GM21723 (cell line): Measurements from ENCODE around the gene HS1BP3.

Experiments
- ATAC-seq: cut with Tn5 transposase; IDR thresholded peaks from one replicate; pipeline ENCODE4 v1.9.1; 2021; ENCODE audit warnings: mild to moderate bottlenecking, moderate library complexity; ENCODE audit not compliant: unreplicated experiment

Gene HS1BP3

DNA sequence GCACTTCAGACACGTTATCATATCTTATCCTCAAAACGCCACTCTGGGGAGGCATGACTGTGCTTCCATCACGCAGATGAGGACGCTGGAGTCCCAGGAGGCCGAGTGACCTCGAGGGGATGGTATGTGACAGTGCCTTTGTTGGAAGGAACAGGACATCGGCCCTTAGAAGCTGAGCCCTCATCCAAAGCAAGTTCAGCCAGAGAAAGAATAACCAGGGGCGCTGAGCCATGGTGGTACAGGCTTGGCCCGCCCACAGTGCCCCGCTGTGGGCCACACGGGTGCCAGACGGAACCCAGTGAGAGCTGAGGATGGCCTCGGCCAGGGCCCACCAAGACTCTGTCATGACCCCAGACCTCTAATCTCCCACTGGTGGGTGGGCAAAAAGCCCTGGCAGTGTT lies 31.3 kb downstream of the HS1BP3 start:
- no peak for ATAC-seq

DNA sequence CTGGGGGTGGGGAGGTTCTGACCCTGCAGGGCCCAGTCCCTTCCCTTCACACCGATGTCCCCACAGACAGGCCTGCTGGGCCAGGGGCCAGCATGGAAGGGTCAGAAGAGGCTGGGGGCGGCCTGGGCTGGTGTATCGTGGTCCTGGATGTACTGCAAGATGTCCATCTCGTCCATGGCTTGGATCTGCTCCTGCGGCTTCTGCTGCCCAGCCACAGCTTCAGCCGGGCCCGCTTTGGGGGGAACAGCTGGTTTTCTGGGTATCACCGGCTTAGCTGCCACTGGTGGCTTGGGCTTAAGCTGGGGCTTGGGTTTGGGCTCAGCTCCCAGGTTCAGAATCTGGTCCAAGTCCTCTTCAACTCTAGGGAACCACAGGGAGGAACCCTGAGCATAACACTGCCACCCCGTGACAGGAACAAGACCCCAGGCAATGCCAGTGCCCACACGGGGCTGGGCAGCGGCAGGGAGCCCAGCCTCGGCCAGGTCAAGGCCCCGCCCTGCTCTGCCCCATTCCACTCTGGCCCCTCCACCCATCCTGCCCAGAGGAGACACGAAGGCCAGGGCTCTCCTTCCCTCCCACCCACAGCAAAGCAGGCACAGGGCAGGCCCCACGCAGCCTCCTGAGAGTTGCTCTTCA lies 31.9 kb downstream of the HS1BP3 start:
- no peak for ATAC-seq

DNA sequence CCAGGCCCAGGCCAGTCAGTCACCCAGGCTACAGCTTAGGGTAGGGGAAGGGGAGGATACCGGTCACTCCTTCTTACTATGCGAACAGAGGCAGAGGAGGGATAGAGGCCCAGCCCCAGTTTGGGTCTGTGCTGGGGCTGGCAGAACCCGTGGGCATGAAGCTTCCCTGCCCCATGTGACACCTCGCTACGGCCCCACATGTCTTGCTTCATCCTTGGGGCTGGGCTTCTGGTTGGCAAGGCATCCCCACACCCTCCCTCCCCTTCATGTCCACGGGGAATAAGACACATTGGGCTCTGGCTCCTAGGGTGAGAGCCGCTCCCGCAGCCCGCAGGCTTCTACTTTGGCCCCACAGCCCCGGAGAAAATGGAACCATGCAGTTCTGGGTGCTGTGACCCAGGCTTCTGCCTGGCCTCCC lies 32.4 kb downstream of the HS1BP3 start:
- ATAC-seq, result no peak

DNA sequence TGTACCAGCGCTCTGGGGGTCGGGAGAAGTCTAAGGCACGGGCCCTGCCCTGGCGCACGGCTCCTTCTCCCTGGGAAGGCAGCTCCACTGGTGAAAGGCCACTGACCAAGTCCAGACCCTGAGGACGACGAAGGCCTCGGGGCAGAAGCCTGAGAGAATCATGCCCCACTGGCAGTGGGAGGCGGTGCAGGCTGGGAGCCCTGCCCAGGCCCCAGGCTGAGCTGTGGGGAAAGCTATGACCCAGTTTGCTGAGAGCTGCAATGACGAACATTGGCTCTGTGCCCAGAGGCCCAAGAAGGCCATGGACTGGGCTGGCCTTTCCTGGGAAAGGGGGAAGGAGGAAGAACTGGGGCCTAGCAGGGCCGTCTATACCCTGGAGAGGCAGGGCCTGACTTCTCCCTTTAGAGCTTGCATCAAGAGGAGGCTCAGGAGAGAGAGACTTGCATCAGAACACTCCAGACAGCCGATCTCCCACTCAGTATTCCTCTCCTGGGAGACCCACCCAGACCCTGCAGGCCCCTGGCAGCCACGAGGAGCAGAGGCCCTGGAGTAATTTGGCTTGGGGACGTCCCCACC lies 32.9 kb downstream of the HS1BP3 start:
- ATAC-seq, result no peak

DNA sequence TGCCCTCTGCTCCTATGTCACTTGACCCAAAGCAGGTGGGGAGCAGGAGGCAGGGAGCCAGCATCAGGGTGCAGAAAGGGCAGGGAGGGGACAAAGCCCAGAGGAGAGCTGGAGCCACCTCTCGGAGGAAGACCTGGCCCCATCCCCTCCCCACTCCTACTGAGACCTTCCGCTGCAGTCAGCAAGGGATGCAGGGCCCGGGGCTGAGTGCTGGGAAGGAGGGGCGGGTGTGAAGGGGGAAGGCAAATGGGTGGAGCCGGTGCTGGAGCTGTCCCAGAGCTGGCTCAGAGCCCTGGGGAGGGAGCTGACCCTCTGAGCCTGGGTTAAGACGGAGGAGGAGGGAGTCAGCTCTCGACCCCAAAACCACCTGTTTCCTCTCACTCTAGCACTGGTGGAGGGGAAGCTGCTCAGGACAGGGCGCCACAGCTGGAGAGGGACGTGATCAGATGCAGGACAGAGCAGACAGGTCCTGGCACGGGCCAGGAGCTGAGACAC lies 33.8 kb downstream of the HS1BP3 start:
- ATAC-seq, result no peak

DNA sequence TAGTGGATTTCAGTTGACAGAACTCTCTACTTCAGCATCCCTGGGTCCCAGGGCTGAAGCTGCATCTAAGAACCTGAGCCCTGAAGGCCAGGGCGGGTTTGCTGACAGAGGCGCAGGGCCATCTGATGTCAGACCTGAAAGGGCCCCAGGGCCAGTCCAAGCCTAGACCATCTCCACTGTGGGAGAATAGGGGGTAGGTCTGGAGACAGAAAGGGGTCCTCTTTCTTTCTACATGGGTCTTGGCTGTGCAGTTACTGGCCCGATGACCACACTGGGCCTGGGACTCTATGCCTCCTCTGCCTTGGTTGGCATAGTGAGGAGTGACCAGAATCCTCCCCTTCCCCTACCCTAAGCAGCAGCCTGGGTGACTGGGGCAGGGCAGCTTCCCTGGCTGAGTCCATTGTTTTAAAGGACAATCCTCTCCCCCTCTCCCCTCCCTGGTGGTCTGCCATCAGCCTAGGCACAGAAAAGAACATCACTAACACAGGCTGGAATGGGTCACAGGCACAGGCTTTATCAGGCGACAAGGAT lies 34.5 kb downstream of the HS1BP3 start:
- ATAC-seq, result no peak

DNA sequence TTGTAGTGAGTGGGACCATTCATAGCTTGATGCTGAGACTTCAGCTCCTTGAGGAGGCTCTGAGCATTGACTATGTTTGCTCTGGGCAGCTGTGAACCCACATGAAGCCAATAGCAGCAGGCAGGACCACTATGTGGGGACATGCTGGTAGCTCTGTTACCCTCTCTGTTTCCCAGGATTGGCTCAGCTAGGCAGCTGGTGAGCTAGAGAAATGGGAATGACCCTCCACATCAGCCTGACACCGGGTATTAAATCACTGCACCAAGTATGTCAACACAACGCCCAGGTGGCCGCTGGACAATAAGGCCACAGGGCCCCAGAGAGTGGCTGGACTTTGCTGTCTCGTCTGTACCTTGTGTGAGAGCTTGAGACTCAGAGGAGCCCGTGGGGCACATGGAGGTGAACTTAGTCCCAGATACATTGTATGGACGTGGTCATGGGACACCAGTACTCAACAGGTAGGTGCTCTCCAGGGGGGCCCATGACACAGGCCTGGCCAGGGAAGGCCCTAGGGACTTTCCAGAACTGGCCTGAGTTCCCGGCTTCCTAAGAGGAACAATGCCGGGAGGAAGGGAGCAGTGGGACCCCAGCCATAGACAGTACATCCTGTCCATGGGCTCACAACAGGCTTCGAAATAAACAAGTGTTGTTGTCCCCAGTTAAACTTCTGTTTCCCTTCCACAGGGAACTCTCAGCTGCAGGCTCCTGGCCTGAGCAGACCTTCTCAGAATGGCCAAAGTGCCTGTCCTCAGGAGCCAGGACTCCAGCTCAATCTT lies 35.2 kb downstream of the HS1BP3 start:
- ATAC-seq, result no peak

DNA sequence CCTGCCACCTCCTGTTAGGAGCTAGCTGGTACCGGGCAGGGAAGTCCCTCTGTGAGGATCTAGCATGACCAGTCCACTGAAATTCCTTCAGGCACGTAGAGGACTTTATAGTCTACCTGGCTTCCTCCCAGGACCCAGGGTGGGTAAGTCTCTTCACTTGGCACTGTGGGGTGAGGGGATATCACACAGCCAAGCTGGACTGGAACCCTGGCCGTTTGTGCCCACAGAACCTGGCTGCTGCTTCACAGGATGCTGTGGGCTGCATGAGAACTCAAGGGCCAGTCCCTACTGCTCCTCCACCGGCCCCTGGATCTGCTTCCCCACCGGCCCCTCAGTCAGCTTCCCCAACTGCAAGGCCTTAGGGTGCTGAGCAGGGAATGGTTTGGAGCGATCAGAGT lies 35.8 kb downstream of the HS1BP3 start:
- no peak for ATAC-seq

DNA sequence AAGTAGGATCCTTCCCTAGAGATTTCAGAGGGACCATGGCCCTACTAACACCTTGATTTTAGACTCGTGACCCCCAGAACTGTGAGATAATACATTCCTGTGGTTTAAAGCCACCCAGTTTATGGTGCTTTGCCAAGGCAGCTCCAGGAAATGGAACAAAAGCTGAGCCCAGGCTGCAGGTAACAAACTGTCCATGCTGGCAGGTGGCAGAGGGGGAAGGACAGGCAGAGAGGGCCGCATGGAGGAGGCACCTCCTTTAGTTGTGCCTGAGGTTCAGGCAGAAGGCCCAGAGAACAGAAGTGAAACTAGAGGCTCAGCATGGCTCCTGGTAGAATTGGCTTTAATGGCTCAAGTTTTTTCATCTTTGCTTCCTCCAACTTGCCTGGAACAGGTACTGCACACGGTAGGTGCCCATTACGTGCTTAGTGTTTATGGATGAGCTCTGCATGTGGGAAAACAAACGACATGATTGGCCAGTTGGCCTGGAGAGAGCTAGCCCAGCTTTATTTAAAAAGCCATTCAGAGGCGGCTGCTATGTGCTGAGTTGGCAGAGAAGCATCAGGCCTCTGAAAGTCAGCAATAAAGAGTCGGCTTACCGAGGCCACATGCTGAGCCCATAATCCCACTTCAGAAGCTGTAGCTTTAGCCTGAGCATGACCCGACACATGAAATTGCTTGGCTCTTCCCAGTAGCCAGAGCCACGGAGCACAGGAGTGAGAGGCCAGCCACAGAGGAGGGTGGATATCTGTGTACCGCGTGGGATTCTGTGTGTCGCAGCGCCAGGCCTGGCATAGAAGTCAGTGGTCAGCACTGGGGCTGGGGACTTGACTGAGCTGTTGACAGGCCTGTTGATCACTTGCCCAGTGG lies 36.5 kb downstream of the HS1BP3 start:
- ATAC-seq, result no peak

DNA sequence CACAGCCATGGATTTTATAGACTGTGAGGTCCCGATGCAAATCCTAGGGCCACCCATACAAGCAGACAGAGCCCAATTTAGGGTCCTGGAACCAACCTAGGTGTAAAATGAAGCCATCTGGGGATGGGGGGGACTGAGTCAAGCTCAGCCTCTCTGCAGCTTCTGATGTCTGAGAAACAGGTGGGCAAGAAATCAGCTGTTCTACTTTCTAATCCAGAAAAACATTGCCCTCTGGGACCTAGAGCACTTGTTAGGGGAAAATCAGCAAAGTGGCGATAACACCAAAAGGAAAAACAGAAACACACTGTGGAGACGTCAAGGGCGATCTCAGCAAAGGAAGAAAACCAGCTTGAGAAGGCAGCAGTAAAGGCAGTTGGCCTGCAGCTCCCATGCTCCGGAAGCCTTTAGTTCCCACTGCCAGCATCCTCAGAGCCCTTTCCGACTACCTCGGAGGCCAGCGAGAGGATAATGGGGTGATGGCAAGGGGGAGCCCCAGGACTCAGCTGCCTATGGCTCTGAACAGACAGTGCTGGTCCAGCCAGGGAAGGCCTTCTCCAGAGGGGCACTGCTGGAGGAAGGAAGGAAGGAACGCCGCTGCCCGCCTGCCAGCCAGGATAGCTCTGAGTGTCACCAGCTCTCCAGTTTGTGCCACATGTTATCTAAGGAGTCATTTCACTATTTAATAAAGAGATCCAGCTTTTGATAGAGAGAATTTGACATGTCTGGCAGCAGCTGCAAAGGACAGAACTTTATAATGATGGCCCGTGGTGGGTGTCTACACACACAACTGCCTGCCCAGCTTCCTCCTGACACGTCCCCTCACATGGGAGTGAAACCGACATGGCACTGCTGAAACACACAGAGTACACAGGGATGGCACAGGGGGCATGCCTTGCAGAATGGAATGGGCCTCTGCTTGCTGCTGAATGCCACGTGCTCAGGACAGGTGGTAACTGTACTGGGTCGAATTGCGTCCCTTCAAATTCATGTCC lies 37.7 kb downstream of the HS1BP3 start:
- no peak for ATAC-seq

DNA sequence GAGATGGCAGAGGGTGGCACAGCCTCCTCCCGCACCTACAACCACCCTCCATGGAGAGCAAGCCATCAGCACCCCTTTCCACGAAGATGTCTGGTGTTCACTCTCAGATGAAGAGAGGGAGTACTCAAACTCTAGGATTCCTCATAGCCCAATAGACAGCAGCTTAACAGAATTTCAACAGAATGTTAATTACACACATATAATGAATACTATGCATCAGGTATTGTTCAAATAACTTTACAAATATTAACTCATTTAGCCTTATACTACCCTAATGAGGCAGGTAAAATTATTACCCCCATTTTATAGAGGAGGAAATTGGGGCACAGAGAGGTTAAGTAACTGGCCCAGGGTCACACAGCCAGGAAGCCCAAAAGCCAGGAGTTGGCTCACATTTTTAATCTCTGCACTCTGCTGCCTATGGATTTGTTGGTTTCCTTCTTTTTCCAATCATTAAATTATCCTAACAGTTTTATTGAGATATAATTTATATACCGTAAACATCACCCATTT lies 39.0 kb downstream of the HS1BP3 start:
- ATAC-seq, result no peak

DNA sequence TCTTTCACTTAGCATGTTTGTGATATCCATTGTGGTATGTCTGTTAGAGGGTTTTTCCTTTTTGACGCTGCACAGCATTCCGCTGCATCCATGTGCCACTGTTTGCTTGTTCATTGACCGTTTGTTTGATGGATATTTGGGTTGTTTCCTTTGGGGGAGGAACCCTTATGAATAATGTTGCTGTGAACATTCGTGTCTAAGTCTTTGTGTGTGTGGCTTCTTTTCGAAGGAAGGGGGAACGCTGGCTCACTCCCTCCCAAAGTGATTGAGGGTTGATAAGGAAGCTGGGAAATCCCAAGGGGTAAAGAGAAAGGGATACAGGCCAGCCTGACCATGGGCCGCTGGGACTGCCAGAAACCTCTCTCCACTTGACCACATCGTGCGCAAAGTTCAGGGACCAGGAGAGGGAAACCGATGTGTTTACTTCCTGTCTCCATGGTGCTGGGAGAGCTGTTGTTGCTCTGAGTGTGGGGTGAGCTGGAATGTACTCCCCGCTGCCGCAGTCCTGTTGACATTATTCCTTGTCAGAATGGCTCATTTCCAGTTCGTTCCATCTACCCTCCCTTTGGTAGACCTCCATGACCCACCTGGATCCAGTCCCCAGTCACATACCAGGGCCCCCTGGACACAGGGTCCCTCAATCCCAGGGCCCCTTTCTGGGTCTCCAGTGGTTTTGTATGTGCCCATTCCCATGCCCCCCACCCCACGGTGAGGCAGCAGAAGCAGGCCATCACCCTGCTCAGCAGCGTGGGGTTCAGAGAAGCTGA lies 39.6 kb downstream of the HS1BP3 start:
- ATAC-seq, result no peak

DNA sequence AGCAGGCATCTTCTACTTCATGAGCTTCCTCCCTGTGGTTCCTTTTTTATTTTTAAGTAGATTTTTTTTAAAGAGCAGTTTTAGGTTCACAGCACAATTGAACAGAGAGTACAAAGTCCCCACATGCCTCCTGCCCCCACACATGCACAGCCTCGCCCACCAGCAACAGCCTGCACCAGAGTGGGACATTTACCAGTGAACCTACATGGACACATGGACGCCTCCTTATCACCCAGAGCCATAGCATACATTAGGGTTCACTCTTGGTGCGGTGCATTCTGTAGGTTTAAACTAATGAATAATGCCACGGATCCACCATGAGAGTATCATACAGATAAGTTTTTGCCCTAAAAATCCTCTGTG lies 40.9 kb downstream of the HS1BP3 start:
- no peak for ATAC-seq

DNA sequence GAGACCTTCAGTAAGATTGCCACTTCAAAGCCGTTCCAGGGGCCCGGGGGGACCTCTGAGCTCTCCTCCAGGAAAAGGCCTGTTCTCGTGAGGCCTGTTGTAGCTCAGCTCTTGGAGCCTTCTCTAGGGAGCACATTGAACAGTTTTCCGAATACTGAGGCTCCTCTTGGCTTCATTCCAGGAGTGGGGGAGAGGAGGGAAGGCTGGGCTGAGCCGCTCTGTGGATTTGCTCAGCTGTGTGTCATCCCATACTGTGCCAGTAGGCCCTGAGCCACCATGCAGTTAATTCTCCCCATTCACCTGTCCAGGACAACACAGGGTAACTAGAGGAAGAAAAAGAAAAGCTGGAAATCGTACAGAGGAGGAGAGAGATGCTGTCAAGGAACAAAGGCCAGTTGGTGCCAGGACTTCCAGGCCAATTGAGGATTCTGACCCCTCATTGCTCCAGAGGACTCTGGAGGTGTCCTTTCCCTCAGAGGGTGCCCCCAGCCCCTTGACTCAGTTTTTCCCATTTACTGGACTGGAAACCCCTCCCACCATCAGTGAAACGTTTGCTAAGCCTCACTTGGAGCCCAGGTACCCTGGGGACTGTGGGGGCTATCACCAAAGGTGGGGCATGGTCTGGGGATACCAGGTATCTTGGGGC lies 41.4 kb downstream of the HS1BP3 start:
- no peak for ATAC-seq

DNA sequence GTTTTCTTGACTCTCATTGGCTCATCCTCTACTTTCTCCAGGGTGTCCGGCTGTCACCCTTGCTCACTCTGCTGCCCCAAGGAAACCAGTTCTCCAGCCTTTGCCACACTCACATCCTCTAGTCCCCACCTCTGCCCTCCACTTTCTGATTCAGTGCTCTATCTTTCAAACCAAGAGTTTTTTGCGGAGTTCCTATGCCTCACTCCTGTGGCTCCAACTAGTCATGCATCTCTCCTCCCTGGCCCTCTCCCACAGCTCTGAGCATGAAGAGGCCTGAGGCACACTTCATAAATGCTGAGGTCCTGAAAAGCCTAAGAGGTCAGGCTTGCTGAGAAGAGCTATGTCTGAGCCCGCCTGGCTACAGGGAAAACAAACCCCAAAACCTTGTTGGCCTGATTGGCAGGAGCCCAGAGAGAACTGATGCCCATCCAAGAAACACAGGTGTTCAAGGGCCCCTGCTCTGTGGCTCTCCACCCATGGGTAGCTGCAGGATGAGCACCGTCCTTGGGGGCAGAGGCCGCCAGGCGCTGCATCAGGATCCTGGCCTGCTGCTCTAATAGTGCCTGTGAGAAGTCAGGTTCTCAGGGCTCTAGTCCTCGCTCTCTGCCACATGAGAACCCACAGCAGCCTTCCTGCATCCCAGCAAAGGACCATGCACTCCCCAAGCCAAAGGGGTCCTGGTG lies 42.1 kb downstream of the HS1BP3 start:
- no peak for ATAC-seq

DNA sequence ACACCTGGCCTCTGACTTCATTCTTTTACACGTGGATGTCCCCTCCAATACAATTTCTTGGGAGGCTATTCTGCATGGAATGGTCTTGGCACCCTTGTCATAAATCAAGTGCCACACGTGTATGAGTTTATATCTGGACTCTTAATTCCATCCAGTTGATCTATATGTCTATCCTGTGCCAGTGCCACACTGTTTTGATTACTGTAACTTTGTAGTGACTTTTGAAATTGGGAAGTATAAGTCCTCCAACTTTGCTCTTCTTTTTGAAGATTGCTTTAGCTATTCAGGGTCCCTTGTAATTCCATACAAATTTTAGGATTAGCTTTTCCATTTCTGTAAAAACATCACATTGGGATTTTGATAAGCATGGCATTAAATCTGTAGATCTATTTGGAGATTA lies 43.5 kb downstream of the HS1BP3 start:
- no peak for ATAC-seq

DNA sequence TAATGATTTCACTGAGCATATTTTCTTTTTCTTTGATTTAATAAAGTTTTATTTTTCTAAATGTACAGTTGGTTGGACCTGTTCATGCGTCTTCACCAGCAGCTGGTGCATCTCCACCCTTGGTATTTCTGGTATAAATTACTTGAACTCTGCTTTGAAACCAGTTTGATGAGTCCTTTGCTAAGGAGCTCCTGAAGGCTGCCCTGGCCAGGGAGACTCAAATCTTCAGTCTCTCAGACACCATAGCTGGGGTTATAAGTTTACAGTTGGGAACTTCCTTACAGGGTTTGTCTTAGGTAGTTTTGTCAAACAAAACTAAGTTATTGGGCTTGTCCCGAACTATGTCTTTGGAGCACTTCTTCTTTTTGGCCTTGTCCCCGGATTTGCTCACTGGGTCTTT lies 44.7 kb downstream of the HS1BP3 start:
- ATAC-seq, result no peak

DNA sequence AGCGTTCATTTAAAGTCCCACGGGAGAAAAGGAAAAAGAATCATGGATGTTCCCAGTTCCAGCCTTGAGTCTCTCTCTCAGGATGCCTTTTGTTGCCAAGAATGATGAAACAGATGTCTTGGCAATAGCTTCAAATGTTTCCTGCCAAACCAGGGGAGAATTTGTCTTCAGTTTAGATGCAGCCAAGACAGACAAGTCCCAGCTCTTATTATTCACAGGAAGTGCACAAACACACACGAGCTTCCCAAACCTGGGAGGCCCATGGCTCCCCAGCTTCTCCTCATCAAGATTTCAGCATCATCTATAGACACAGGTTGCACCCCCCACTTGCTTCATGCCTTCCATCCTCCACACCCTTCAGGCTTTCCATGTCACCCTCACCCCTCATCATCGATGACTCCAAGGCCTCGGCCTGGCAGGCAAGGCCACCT lies 45.9 kb downstream of the HS1BP3 start:
- no peak for ATAC-seq
